NCI-H748 treated with DMSO at 0.1 percent for 48 hours (cell line): ENCODE data around the gene ZFHX3.
"Not testable (repeated sequence)": the region's sequence is repeated elsewhere in the genome, so short reads cannot be mapped to it uniquely, and the experiment has no call there.

Experiments used
- DNase-seq: peaks from one replicate; lab custom pipeline; 2025; lab: John Stamatoyannopoulos, UW

Gene ZFHX3

GRCh38 chr16:72996291-72997062 is 51.5 kb downstream of the ZFHX3 start:
- no peak for DNase-seq

DNA sequence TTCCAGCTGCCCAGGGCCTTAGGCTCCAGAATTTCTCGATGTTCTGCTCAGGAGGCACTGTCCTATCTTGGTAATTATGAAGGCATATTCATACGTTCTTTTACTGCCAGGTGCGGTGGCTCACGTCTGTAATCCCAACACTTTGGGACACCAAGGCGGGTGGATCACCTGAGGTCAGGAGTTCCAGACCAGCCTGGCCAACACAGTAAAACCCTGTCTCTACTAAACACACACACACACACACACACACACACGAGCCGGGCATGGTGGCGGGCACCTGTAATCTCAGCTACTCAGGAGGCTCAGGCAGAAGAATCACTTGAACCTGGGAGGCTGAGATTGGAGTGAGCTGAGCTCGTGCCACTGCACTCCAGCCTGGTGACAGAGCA is 52.1 kb downstream of the ZFHX3 start:
- DNase-seq = not testable (repeated sequence)

DNA sequence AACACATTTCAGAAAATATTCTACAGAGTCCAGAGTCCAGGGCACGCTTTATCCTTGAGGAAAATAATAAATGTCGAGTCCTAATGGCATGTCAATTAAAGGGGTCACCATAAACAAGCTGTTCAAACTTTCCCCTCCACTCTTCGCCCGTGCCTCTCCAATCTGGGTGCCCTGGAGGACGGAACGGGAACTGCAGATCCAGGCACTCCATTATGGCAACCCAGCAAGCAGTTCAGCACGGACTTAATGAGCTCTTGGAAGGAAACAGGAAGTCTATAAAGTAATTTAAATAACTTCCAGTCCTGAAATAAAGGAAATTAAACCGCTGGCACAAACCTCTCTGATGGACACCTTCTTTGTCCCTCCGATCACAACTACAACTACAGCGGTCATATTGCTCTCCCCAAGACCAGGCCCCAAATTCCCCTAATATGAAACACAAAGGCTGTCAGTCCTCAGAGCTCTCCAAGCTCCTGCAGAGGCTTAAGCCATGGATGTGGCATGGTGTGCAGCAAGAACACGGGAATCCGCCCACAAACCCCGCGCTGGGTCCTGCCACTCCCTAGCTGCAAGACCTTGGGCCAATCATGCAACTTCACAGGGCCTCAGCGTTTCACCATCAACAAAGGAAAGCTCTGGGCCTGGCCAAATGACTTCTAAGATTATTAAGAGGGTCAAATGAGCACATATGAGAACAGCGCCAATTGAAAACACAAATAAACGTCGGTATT is 52.6 kb downstream of the ZFHX3 start:
- no peak for DNase-seq

DNA sequence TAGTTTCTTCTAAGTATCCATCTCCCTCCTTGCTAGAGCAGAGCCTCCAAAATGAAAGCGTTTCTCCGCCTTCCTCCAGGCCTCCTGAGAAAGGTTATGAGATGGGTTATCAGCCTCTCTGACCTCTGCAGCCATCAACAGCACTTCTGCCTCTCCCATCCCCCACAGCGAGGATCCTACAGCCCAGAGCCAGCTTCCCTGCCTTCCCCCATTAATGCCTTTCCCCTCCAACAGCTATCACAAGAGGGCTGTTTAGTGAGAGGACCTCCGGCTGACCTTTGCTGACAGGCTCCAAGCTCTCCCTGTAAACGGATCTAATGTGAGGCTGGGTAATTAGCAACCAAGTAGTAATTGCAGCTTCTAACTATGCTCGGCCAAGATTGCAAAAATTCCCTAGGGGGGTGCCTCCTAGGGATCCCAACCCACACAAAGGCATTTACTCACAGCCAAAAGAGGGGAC is 55.8 kb downstream of the ZFHX3 start:
- DNase-seq = no peak

DNA sequence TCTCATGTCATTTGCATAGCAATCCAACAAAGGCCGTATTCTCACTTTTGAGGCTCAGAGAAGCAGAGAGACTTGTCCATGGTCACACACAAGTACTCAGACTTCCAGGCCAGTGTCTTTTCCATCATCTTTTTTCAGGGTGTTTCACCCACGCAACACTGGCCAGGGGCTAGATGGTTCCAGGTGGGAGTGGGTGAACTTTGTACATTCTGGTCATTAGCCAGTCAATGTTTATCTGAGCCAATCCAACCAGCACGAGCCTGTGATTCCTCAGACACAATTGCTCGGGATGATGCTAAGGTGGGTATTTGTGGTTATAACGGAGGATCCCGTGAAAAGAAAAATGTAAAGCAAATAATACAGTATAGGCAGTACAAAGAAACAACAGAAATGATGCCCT is 56.3 kb downstream of the ZFHX3 start:
- DNase-seq = no peak

GRCh38 chr16:72991211-72991610 is 56.7 kb downstream of the ZFHX3 start:
- no peak for DNase-seq

GRCh38 chr16:72990571-72990970 is 57.4 kb downstream of the ZFHX3 start:
- DNase-seq = no peak

- DNase-seq = no peak
Measured at GRCh38 chr16:72989579-72990551, 58.1 kb downstream of the ZFHX3 start.

DNA sequence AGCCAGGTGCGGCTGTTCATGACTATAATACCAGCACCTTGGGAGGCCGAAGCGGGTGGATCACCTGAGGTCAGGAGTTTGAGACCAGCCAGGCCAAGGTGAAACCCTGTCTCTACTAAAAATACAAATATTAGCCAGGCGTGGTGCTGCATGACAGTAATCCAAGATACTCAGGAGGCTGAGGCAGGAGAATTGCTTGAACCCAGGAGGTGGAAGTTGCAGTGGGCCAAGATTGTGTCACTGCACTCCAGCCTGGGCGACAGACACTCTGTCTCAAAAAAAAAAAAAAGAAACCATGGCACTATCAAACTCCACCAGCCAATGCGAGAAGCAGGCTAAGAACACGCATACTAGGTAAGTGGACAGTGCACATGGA is 58.7 kb downstream of the ZFHX3 start:
- not testable (repeated sequence) for DNase-seq

- DNase-seq = no peak
Measured at GRCh38 chr16:72988569-72988968, 59.4 kb downstream of the ZFHX3 start.

GRCh38 chr16:72987480-72987901 is 60.4 kb downstream of the ZFHX3 start:
- no peak for DNase-seq

DNA sequence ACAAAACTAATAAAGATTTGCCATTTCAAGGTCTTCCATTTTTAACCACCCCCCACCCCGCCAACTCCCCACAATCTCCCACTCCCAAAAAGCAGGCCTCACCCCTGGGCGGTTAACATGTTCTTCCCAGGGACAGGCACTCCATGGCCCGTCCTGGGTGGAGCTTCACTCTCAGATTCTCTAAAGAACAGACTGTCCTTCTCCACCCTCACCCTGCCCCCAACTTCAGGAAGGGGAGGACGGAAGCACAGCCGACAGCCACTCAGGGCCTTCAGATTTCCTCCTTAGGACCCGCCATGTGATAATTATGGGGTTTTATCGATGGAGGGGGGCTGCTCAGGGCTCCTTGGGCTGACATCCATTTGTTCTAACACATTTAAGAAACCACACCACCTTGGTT is 61.9 kb downstream of the ZFHX3 start:
- no peak for DNase-seq

DNA sequence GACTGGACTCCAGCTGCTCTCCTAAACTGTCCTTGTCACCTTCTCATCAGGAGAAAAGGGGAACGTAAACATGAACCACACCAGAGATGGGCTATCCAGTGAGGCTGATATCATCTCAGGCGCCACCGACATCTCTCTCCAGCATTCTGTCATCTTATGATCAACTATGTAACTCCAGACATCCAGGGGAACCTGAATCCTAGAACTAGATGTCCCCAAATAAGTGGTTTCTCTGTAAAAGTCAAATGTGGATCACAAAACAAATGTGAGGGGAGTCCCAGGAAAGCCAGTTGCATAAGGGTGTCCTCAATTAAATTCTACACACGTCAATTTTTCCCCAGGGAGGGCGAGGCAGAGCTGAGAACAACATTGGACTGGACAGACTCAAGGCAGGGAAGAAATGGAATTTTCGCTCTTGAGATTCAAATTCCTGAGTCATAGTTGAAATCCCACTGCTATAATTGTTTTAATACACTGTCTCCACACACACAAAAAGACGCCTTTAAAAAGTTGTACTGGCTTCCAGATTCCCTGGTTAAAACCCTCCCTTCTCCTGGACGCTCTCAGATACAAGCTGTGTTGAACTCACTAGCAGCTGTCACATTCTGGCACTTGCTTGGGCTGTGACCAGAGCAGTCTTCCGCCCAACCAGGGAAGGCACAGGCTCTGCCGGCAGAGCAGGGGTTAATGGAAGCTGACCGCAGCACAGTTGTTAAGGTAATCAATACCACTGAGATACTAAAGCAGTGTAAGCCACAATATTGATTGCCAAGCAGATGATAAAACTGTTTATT is 62.6 kb downstream of the ZFHX3 start:
- no peak for DNase-seq

- no peak for DNase-seq
Measured at GRCh38 chr16:72983728-72984350, 64.1 kb downstream of the ZFHX3 start.

GRCh38 chr16:72983241-72983640 is 64.7 kb downstream of the ZFHX3 start:
- DNase-seq = no peak

DNA sequence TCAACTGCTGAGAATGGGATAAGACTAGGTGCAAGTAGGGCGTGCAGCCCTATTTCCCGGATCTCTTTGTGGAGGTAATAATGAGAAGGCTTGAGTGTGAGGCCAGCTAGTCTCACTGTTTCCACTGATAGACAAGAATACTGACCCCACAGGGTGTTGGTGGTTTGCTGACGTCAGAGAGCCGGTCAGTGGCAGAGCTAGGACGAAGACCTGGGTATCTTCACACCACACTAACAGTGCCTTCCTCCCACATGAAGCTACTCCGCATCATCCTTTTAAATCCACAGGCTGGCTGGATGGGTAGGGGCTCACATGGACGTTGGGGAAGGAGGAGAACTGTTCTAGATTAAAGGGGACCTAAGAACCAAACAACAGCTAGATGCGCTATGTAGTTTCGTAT is 68.0 kb downstream of the ZFHX3 start:
- no peak for DNase-seq

GRCh38 chr16:72978212-72978611 is 69.7 kb downstream of the ZFHX3 start:
- DNase-seq = no peak

DNA sequence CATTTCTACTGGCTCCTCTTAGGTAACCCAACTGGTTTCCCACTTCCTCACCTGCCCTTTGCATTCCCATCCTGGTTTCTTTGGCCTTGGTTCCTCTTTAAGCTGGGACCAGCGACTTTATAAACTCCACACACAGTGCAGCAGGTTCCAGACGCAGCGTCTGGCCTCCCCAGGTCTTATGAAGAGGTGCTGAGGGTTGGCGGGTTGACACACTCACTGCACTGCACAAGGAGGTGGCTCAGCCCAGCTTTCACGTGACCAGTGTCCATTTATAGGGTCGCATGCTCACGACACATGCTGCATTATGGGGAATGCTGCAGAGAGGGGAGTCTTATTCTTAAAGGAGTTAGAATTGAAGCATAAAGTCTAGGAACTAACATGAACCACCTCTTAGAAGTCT is 70.8 kb downstream of the ZFHX3 start:
- no peak for DNase-seq

DNA sequence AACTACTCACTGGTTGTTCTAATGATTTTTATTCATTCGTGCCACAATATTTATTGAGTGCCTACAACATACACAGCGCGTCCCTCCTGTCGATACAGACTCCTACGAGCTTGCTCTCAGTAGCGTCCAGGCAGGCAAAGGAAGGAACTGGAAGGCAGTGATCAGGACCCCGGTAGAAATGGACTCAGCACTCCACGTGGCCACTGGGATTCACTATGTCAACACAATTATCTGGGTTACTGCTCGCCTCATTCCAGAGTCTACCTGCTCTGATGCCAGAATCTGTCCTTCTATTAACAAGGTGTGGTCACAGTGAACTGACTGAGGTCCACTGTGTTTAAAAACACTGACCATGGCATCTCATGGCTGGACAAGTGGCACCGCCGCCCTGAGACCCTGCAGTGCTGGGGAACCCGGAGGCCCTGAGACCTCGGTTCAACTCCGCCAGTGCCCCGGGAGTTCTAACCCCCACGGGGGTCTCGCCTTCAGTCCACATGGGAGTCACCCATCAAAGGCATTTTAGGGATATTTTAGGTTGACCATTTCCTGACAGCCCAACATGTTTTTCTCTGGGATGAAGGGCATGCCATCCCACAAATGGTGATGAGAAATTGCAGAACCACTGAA is 71.4 kb downstream of the ZFHX3 start:
- DNase-seq = no peak

GRCh38 chr16:72975809-72976437 is 72.0 kb downstream of the ZFHX3 start:
- DNase-seq = no peak
